Spleen (tissue), 11 donors: ENCODE measurements around the gene CREB1. TPM values are rescaled to one million over a fixed set of nuclear protein-coding genes. Genes with fewer than 3 reads are reported as not detected.

Experiments used
- DNase-seq: peaks from one replicate; pipeline ENCODE4 v3.0.0-alpha.2; 2020
- H3K27ac ChIP-seq, 8 donors: fragments of 200-600 bp; sonication (generic) in 7 of 8; 1 replicate in 4 of 8; 2 replicates in 4 of 8; pipeline versions ENCODE4 v1.5.0 to v1.8.0; 2016 to 2021; ENCODE audit warnings: inconsistent platforms in 4 of 8, mild to moderate bottlenecking in 4 of 8, moderate library complexity in 1 of 8
- H3K27me3 ChIP-seq, 7 donors: fragments of 200-600 bp; sonication (generic) in 6 of 7; replicated peaks in 1 of 7; 1 replicate in 4 of 7; 2 replicates in 3 of 7; pipeline versions ENCODE4 v1.5.0 to v1.8.0; 2016 to 2021; ENCODE audit warnings: inconsistent platforms in 3 of 7, mild to moderate bottlenecking in 1 of 7
- H3K36me3 ChIP-seq, 6 donors: fragments of 200-600 bp; sonication (generic) in 5 of 6; 1 replicate in 4 of 6; 2 replicates in 2 of 6; pipeline versions ENCODE4 v1.5.0 to v1.8.0; 2016 to 2021; ENCODE audit warnings: inconsistent platforms in 2 of 6
- H3K4me1 ChIP-seq, 6 donors: fragments of 200-600 bp; sonication (generic) in 5 of 6; 1 replicate in 3 of 6; 2 replicates in 3 of 6; pipeline versions ENCODE4 v1.5.0 to v1.8.0; 2016 to 2021; ENCODE audit warnings: inconsistent platforms in 3 of 6
- H3K4me3 ChIP-seq, 8 donors: fragments of 200-600 bp; sonication (generic) in 7 of 8; 1 replicate in 4 of 8; 2 replicates in 4 of 8; pipeline versions ENCODE4 v1.5.0 to v1.8.0; 2016 to 2021; ENCODE audit warnings: inconsistent platforms in 4 of 8, mild to moderate bottlenecking in 4 of 8, moderate library complexity in 2 of 8
- H3K9me3 ChIP-seq, 8 donors: fragments of 200-600 bp; sonication (generic) in 7 of 8; 1 replicate in 4 of 8; 2 replicates in 4 of 8; pipeline versions ENCODE4 v1.5.0 to v1.8.0; 2016 to 2021; ENCODE audit warnings: inconsistent platforms in 4 of 8
- CTCF ChIP-seq, 11 experiments: fragments of 200-600 bp in 7 of 11; fragments of 450-650 bp in 4 of 11; sonication (generic) in 4 of 11; IDR thresholded peaks in 8 of 11; conservative IDR thresholded peaks in 3 of 11; 1 replicate in 7 of 11; 2 replicates in 4 of 11; pipeline versions ENCODE4 v1.4.0 to v1.8.0; 2016 to 2021; ENCODE audit warnings: antibody characterized with exemption in 11 of 11, inconsistent platforms in 4 of 11, mild to moderate bottlenecking in 1 of 11
- POLR2A ChIP-seq, 3 donors: fragments of 450-650 bp; IDR thresholded peaks; one replicate each; pipeline ENCODE4 v1.5.1; 2017; ENCODE audit warnings: antibody characterized with exemption in 3 of 3, mild to moderate bottlenecking in 1 of 3
- POLR2AphosphoS5 ChIP-seq, 3 donors: sonication (generic); formaldehyde crosslinking; IDR thresholded peaks; one replicate each; pipeline ENCODE4 v1.5.1; 2017; ENCODE audit warnings: antibody characterized with exemption in 3 of 3
- WGBS, 5 donors: extraction: QIAGEN DNeasy Blood & Tissue Kit in 3 of 5; methylation state at CpG; one replicate each; pipeline versions ENCODE4 v1.1.5 to v1.1.7; 2013 to 2018; 5-methylcytosine and 5-hydroxymethylcytosine counted together
- intact Hi-C: fragments of 100-400 bp; cut with DNase I; formaldehyde crosslinking; loops from one replicate; pipeline ENCODE4 v1.15.0; 2023; ENCODE audit warnings: low total_unique reads
- polyA plus RNA-seq, 3 donors: library from polyadenylated mRNA; stranded (reverse); fragments of 200-250 nt; gene quantifications; one replicate each; pipeline ENCODE4 v1.2.1, GENCODE V29; 2013
- total RNA-seq, 7 donors: library from RNA; depleted of rRNA in 3 of 7; stranded (reverse); fragments of >200 nt in 3 of 7; fragmentation: NEBNext Ultra II Directional in 4 of 7; extraction: Animal tissue kit (Norgen Biotek cat#: 25700) in 4 of 7; gene quantifications; one replicate each; pipeline versions ENCODE4 v1.1.0 to v1.2.1, GENCODE V29; 2016 to 2021
- donor health status: healthy with polysubstance abuse.
- donor health status: DM: no; HTN: no; CAD: no; lungs with moderate emphysema.
- donor health status: DM: no; HTN: no; CAD: no.
- donor health status: Bipolar disorder and iron deficiency.
- donor health status: healthy.
- donor health status: DM: no; HTN: no; CAD: no.
- donor health status: DM: yes; HTN: yes; CAD: no.

The CREB1 gene
- total and polyA plus RNA-seq, 10 donors = 8.4 to 94.7 (median 78.7) TPM

GRCh38 chr2:207489251-207489650 lies 40.5 kb upstream of the CREB1 start:
- WGBS, 5 donors = 95 to 99% (median 96%) methylated on average over 4 of the region's 4 CpGs
- DNase-seq = no peak
- H3K27me3 ChIP-seq = no peaks in the 10 kb centered on the region
- intact Hi-C loops = no loop called here
- no peak overlapping the region for H3K4me3 ChIP-seq
- H3K27ac ChIP-seq = no peak overlapping the region
- no peaks in the 10 kb centered on the region for H3K36me3 ChIP-seq
- no peaks in the 10 kb centered on the region for H3K9me3 ChIP-seq
- no peak for TF ChIP-seq POLR2A (IDR thresholded peaks at IDR 0.05)
- TF ChIP-seq POLR2AphosphoS5 (IDR thresholded peaks at IDR 0.05) = no peak
- no peak for TF ChIP-seq CTCF (IDR thresholded peaks at IDR 0.05 in 8 of 11, conservative IDR thresholded peaks at IDR 0.05 in 3 of 11)
- H3K4me1 ChIP-seq = peaks cover 0 to 12% (median 0%) of the 10 kb centered on the region in 6 donors

GRCh38 chr2:207490441-207490840 lies 39.3 kb upstream of the CREB1 start:
- Histone ChIP-seq H3K27me3 (no peaks in the 10 kb centered on the region), H3K9me3 (no peaks in the 10 kb centered on the region), H3K27ac (no peak overlapping the region), H3K36me3 (no peaks in the 10 kb centered on the region), H3K4me1 (peaks cover 0 to 2% (median 0%) of the 10 kb centered on the region in 6 donors), H3K4me3 (no peak overlapping the region)
- TF ChIP-seq CTCF (IDR thresholded peaks at IDR 0.05 in 8 of 11, conservative IDR thresholded peaks at IDR 0.05 in 3 of 11) (no peak), POLR2AphosphoS5 (IDR thresholded peaks at IDR 0.05) (no peak), POLR2A (IDR thresholded peaks at IDR 0.05) (no peak)
- intact Hi-C loops = no loop called here
- 88 to 94% (median 93%) methylated on average over 3 of the region's 3 CpGs for WGBS, 5 donors
- no peak for DNase-seq

GRCh38 chr2:207491086-207491485 lies 38.7 kb upstream of the CREB1 start:
- no peak for DNase-seq
- H3K36me3 ChIP-seq = no peaks in the 10 kb centered on the region
- H3K9me3 ChIP-seq = no peaks in the 10 kb centered on the region
- H3K4me3 ChIP-seq = no peak overlapping the region
- H3K4me1 ChIP-seq = no peaks in the 10 kb centered on the region
- intact Hi-C loops = no loop called here
- TF ChIP-seq POLR2AphosphoS5 (IDR thresholded peaks at IDR 0.05) (no peak), POLR2A (IDR thresholded peaks at IDR 0.05) (no peak), CTCF (IDR thresholded peaks at IDR 0.05 in 8 of 11, conservative IDR thresholded peaks at IDR 0.05 in 3 of 11) (no peak)
- 79 to 94% (median 93%) methylated on average over 2 of the region's 2 CpGs for WGBS, 5 donors
- H3K27me3 ChIP-seq = no peaks in the 10 kb centered on the region
- H3K27ac ChIP-seq = no peak overlapping the region

DNA sequence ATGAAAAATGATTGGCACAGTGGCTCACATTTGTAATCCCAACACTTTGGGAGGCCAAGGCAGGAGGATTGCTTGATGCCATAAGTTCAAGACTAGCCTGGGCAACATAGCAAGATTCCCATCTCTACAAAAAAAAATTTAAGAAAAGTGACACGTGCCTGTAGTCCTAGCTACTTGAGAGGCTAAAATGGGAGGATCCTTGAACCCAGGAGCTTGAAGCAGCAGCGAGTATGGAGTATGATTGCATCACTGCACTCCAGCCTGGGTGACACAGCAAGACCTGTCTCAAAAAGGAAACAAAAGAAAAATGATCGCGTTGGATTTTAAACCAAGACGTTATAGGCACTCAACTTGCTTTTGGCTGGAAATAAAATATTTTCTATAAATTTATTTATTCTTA lies 37.8 kb upstream of the CREB1 start:
- WGBS, 5 donors = 38 to 54% (median 49%) methylated on average over 5 of the region's 5 CpGs

More for the DNA sequence above, 37.8 kb upstream of the CREB1 start:
- Histone ChIP-seq H3K4me3 (no peak overlapping the region), H3K4me1 (no peaks in the 10 kb centered on the region), H3K9me3 (no peaks in the 10 kb centered on the region), H3K27ac (no peak overlapping the region), H3K36me3 (no peaks in the 10 kb centered on the region), H3K27me3 (no peaks in the 10 kb centered on the region)
- no peak for TF ChIP-seq CTCF (IDR thresholded peaks at IDR 0.05 in 8 of 11, conservative IDR thresholded peaks at IDR 0.05 in 3 of 11)
- no peak for TF ChIP-seq POLR2AphosphoS5 (IDR thresholded peaks at IDR 0.05)
- no peak for TF ChIP-seq POLR2A (IDR thresholded peaks at IDR 0.05)
- DNase-seq = no peak
- intact Hi-C loops = no loop called here
